ENCODE measurements around the gene OTOP2.

OTOP2 gene

GRCh38 chr17:74916851-74917199 is 7.2 kb upstream of the OTOP2 start:
- no peak overlapping the region for H3K27ac ChIP-seq (ENCODE audit: poor library complexity, severe bottlenecking)
- H3K4me3 ChIP-seq (ENCODE audit: severe bottlenecking) = no peak overlapping the region
- no peak for DNase-seq (ENCODE audit: low spot score)
- no peak for TF ChIP-seq CTCF (IDR thresholded peaks at IDR 0.05; ENCODE audit: poor library complexity, severe bottlenecking)
- H3K4me1 ChIP-seq (ENCODE audit: insufficient read depth, poor library complexity, severe bottlenecking) = no peaks in the 10 kb centered on the region
- no peaks in the 10 kb centered on the region for H3K27me3 ChIP-seq (ENCODE audit: insufficient read depth, poor library complexity, severe bottlenecking)
- no peaks in the 10 kb centered on the region for H3K9me3 ChIP-seq (ENCODE audit: severe bottlenecking)
- no peaks in the 10 kb centered on the region for H3K36me3 ChIP-seq (ENCODE audit: low read depth)
- no peak for ATAC-seq (ENCODE audit: low read depth)

- ATAC-seq (ENCODE audit: low read depth) (no peak), DNase-seq (ENCODE audit: low spot score) (no peak)
- Histone ChIP-seq H3K27ac (ENCODE audit: poor library complexity, severe bottlenecking) (no peak overlapping the region), H3K27me3 (ENCODE audit: insufficient read depth, poor library complexity, severe bottlenecking) (no peaks in the 10 kb centered on the region), H3K4me3 (ENCODE audit: severe bottlenecking) (no peak overlapping the region), H3K36me3 (ENCODE audit: low read depth) (no peaks in the 10 kb centered on the region), H3K9me3 (ENCODE audit: severe bottlenecking) (no peaks in the 10 kb centered on the region), H3K4me1 (ENCODE audit: insufficient read depth, poor library complexity, severe bottlenecking) (peaks cover under 1% of the 10 kb centered on the region)
- no peak for TF ChIP-seq CTCF (IDR thresholded peaks at IDR 0.05; ENCODE audit: poor library complexity, severe bottlenecking)
These were observed 6.6 kb upstream of the OTOP2 start for GRCh38 chr17:74917430-74917829.

GRCh38 chr17:74918906-74919305 is 5.2 kb upstream of the OTOP2 start:
- Histone ChIP-seq H3K4me1 (ENCODE audit: insufficient read depth, poor library complexity, severe bottlenecking) (peaks cover 3% of the 10 kb centered on the region), H3K36me3 (ENCODE audit: low read depth) (no peaks in the 10 kb centered on the region), H3K9me3 (ENCODE audit: severe bottlenecking) (no peaks in the 10 kb centered on the region), H3K27me3 (ENCODE audit: insufficient read depth, poor library complexity, severe bottlenecking) (peaks cover 3% of the 10 kb centered on the region), H3K27ac (ENCODE audit: poor library complexity, severe bottlenecking) (no peak overlapping the region), H3K4me3 (ENCODE audit: severe bottlenecking) (no peak overlapping the region)
- ATAC-seq (ENCODE audit: low read depth) = no peak
- no peak for TF ChIP-seq CTCF (IDR thresholded peaks at IDR 0.05; ENCODE audit: poor library complexity, severe bottlenecking)
- no peak for DNase-seq (ENCODE audit: low spot score)

- H3K4me3 ChIP-seq (ENCODE audit: severe bottlenecking) = no peak overlapping the region
- H3K9me3 ChIP-seq (ENCODE audit: severe bottlenecking) = no peaks in the 10 kb centered on the region
- H3K27me3 ChIP-seq (ENCODE audit: insufficient read depth, poor library complexity, severe bottlenecking) = peaks cover 11% of the 10 kb centered on the region
- TF ChIP-seq CTCF (IDR thresholded peaks at IDR 0.05; ENCODE audit: poor library complexity, severe bottlenecking) = no peak
- no peak for ATAC-seq (ENCODE audit: low read depth)
- H3K4me1 ChIP-seq (ENCODE audit: insufficient read depth, poor library complexity, severe bottlenecking) = peaks cover 3% of the 10 kb centered on the region
- no peaks in the 10 kb centered on the region for H3K36me3 ChIP-seq (ENCODE audit: low read depth)
- no peak for DNase-seq (ENCODE audit: low spot score)
- H3K27ac ChIP-seq (ENCODE audit: poor library complexity, severe bottlenecking) = no peak overlapping the region
These were observed 4.4 kb upstream of the OTOP2 start for GRCh38 chr17:74919440-74920305.

- Histone ChIP-seq H3K36me3 (ENCODE audit: low read depth) (no peaks in the 10 kb centered on the region), H3K9me3 (ENCODE audit: severe bottlenecking) (no peaks in the 10 kb centered on the region), H3K27ac (ENCODE audit: poor library complexity, severe bottlenecking) (no peak overlapping the region), H3K4me1 (ENCODE audit: insufficient read depth, poor library complexity, severe bottlenecking) (peaks cover 3% of the 10 kb centered on the region), H3K27me3 (ENCODE audit: insufficient read depth, poor library complexity, severe bottlenecking) (peaks cover 17% of the 10 kb centered on the region), H3K4me3 (ENCODE audit: severe bottlenecking) (no peak overlapping the region)
- DNase-seq (ENCODE audit: low spot score) = no peak
- TF ChIP-seq CTCF (IDR thresholded peaks at IDR 0.05; ENCODE audit: poor library complexity, severe bottlenecking) = no peak
- no peak for ATAC-seq (ENCODE audit: low read depth)
These were observed 3.8 kb upstream of the OTOP2 start for GRCh38 chr17:74920306-74920620.
